Stimulated activated CD8-positive, alpha-beta memory T cell treated with anti-CD3 and anti-CD28 coated beads, Interleukin-4, amount 100 ng/mL, for 4 hours (primary cell): ENCODE data around the gene EIPR1.
"Not testable (repeated sequence)": the region's sequence is repeated elsewhere in the genome, so short reads cannot be mapped to it uniquely, and the experiment has no call there.

ENCODE experiments used
- DNase-seq, 2 donors: peaks; one replicate each; pipeline ENCODE4 v3.0.0-alpha.2; 2020; ENCODE audit warnings: low read depth in 2 of 2, low spot score in 1 of 2

Gene EIPR1

DNA sequence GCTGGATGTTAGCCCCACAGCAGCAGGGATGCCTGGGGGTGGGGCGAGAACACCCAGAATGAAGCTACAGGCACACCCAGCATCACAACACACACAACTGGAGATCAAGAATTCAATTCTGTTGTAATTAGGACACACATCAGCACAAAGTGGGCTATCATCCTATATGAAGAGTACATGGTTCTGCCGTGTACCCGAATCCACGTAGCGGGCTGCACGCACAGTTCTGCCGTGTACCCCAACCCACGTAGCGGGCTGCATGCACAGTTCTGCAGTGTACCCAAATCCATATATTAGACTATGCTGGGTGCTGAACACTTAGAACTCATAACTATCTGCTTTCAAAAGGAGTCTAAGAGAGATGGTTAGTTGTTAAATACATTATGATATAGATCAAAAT is 86.5 kb downstream of the EIPR1 start:
- no peak for DNase-seq

- no peak for DNase-seq
These were observed 87.0 kb downstream of the EIPR1 start for GRCh38 chr2:3290655-3291054.

DNA sequence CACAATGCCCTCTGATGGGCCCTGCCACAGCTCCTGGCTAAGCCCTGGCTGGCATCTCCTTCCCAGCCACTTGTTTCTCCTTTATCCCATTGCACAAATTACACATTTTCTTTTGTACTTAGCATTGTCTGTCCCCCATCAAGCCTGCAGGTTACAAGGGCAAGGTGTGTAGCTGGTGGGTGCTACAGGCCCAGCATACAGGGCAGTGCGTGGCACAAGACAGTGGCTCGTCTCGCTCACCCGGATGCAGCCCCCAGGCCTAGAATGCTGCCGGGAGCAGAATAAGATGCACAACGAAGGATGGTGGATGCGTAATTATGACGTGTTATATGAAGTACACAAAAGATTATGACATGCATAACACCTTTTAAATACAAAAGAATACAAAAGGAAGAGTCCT is 87.6 kb downstream of the EIPR1 start:
- no peak for DNase-seq

GRCh38 chr2:3289526-3289925 is 88.1 kb downstream of the EIPR1 start:
- no peak for DNase-seq

DNA sequence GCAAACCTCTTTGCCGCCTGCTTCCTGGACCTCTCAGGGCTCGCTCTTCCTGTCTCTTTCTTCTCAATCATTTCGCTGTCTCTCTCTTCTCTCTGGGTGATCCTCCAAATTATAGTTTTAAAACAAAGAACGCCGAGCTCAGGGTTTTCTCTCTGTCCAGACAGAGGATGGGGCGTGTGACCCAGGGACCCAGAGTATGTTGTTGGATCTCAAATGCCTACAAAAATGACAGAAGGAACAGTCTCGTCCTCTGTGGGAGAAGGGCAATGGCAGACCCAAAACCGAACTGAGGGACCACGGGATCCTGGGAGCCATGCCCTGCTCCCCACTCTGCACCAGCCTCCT is 88.5 kb downstream of the EIPR1 start:
- DNase-seq, result no peak

- DNase-seq, result no peak
These were observed 89.0 kb downstream of the EIPR1 start for GRCh38 chr2:3288470-3289170.

DNA sequence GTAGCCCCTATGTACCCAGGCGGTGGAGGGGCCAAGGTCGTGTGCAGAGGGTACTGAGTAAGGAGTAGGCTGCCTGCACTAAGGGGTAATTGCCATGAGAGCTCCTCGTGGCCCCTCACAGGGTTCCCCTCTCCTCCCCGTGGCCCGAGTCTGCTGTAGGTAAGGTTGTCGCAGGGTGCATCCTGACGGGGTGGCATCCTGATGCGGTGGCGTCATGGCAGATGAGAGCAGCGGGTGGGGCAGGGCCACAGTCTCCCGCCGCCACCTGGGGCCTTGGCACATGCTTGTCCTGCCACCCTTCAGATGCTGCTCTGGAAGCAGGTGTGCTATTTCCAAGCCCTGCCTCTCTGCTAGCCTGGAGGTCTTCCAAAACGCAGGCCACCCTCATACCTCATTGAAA is 89.7 kb downstream of the EIPR1 start:
- no peak for DNase-seq

DNA sequence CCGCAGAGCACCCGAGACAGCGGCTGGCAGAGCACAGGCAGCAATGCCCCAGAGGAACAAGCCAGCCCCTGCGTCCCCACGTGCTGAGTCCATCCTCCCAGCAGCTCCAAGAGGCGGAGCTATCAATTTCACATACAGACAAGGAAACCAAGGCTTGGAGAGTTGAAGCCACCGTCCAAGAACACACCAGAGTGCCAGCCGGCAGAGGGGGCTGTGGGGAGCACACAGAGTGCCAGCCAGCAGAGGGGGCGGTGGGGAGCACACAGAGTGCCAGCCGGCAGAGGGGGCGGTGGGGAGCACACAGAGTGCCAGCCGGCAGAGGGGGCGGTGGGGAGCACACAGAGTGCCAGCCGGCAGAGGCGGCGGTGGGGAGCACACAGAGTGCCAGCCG is 91.0 kb downstream of the EIPR1 start:
- not testable (repeated sequence) for DNase-seq

GRCh38 chr2:3285901-3286645 is 91.5 kb downstream of the EIPR1 start:
- no peak for DNase-seq

DNA sequence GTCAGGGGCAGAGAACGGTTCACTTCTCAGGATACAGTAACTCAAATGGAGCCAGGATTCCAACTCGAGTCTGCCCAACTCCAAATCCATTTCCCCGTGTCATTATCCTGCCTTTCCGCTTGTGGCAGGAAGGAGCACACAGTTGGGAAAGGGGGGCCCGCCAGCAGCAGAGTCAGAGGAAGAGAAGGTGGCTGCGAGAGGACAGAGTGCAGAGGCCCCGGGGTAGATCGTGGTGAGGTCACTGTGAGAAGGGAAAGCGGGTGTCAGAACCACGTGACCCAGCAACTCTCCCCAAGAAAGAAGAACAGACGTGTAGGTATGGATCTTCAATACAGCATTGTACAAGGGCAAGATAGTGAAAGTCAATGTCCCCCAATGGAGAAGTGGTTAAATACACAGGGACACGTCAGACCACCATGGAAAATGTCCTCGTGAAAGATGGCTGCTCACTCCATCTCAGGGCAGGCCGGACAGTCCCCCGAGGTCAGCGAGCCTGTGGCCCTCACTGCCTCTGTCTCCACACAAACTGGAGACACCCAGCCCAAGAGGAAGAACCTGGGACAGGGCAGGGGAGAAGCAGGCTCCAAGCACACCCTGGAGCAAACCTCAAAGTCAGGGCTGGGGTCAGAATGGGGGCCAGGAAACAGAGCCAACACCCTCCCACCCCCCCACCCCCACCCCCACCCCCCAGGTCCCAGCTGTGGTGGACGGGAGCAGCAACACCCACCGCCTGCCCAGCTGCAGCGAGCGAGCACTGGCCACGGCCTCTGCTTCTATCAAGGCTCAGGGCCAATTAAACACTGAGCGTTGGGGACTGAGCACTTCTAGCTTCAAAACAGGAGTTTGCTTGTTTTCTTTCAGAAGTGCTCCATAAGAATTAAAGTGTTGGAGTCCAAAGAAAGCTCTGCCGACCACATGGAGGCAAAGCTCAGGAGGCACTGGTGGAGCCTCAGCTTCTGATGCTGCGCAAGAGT is 92.7 kb downstream of the EIPR1 start:
- DNase-seq, result no peak

- not testable (repeated sequence) for DNase-seq
These were observed 93.6 kb downstream of the EIPR1 start for GRCh38 chr2:3283876-3284656.

GRCh38 chr2:3283206-3283605 is 94.4 kb downstream of the EIPR1 start:
- DNase-seq, result no peak

- DNase-seq, result no peak
These were observed 95.3 kb downstream of the EIPR1 start for GRCh38 chr2:3282056-3282998.

- no peak for DNase-seq
These were observed 96.7 kb downstream of the EIPR1 start for GRCh38 chr2:3280683-3281520.

GRCh38 chr2:3280197-3280596 is 97.4 kb downstream of the EIPR1 start:
- DNase-seq, result no peak

GRCh38 chr2:3279236-3279960 is 98.2 kb downstream of the EIPR1 start:
- DNase-seq, result no peak

DNA sequence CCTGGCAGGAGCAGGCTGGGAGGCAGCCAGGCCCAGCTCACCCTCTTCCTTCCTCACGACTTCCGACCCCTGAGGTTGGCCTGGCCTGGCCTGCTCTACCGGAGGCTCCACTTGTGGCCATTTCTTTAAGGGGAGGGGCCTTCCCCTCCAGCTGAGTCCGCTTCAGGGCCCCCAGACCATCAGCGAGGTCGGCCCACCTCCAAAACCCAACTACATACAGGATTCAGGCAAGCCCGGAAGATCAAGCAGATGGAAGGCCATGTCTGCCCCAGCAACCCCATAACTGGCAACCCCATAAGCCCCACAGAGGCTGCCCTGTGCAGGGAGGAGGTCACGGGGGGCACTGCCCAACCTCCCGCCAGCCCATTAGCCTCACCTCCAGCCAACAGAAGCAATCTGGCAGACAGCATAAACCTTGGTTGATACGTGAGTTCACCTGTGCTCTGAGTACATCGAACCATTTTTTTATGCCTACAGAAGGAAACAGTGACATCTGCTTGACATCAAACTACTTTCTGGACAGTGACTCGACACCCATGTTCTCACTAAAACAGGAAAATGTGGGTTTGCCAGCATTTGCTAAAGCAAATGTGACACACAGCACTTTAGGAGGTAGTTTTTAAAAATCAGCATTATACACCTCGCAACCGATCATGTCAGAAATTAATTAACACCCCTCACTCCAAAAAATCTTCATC is 98.9 kb downstream of the EIPR1 start:
- no peak for DNase-seq
